MM.1S (cell line): Measurements from ENCODE around the gene GALNTL6.

ENCODE experiments used
- DNase-seq: peaks from one replicate; pipeline ENCODE4 v3.0.0-alpha.2; 2015
- H2AFZ ChIP-seq: fragments of 300-600 bp; sonication (generic); 2 replicates; pipeline ENCODE4 v1.6.0; 2016; ENCODE audit warnings: antibody characterized with exemption, low read length
- H3F3A ChIP-seq: fragments of 300-600 bp; sonication (generic); 2 replicates; pipeline ENCODE4 v1.6.1; 2016; ENCODE audit warnings: mild to moderate bottlenecking, antibody characterized with exemption, low read length, moderate library complexity, mixed read lengths; ENCODE audit not compliant: insufficient read depth
- H3K27ac ChIP-seq: fragments of 300-600 bp; sonication (generic); 2 replicates; pipeline ENCODE4 v1.5.1; 2016; ENCODE audit warnings: mild to moderate bottlenecking, low read length
- H3K27me3 ChIP-seq: fragments of 300-600 bp; sonication (generic); replicated peaks from 2 replicates; pipeline ENCODE4 v1.6.0; 2016; ENCODE audit warnings: low read length; ENCODE audit not compliant: insufficient read depth
- H3K36me3 ChIP-seq: fragments of 300-600 bp; sonication (generic); replicated peaks from 2 replicates; pipeline ENCODE4 v1.6.1; 2016; ENCODE audit warnings: mild to moderate bottlenecking, low read length, mixed read lengths; ENCODE audit not compliant: insufficient read depth
- H3K4me1 ChIP-seq: fragments of 300-600 bp; sonication (generic); 2 replicates; pipeline ENCODE4 v1.6.1; 2016; ENCODE audit warnings: low read length, mixed read lengths
- H3K4me2 ChIP-seq: fragments of 300-600 bp; sonication (generic); 2 replicates; pipeline ENCODE4 v1.6.0; 2016; ENCODE audit warnings: low read depth, low read length
- H3K4me3 ChIP-seq: fragments of 300-600 bp; sonication (generic); 2 replicates; pipeline ENCODE4 v1.5.1; 2016; ENCODE audit warnings: low read length, mixed read lengths
- H3K79me2 ChIP-seq: fragments of 300-600 bp; sonication (generic); 2 replicates; pipeline ENCODE4 v1.6.1; 2016; ENCODE audit warnings: mixed run types, low read length, mixed read lengths
- H3K9ac ChIP-seq: fragments of 300-600 bp; sonication (generic); 2 replicates; pipeline ENCODE4 v1.6.1; 2016; ENCODE audit warnings: low read length, mixed read lengths
- H3K9me2 ChIP-seq: fragments of 300-600 bp; sonication (generic); replicated peaks from 2 replicates; pipeline ENCODE4 v1.6.1; 2016; ENCODE audit warnings: mild to moderate bottlenecking, low read length, mixed read lengths; ENCODE audit not compliant: insufficient read depth
- H3K9me3 ChIP-seq: fragments of 300-600 bp; sonication (generic); replicated peaks from 2 replicates; pipeline ENCODE4 v1.6.1; 2016; ENCODE audit warnings: mild to moderate bottlenecking, low read length, mixed read lengths; ENCODE audit not compliant: insufficient read depth
- H4K20me1 ChIP-seq: fragments of 300-600 bp; sonication (generic); 2 replicates; pipeline ENCODE4 v1.6.1; 2016; ENCODE audit warnings: mild to moderate bottlenecking, low read length, moderate library complexity, mixed read lengths; ENCODE audit not compliant: insufficient read depth
- EZH2 ChIP-seq: fragments of 300-600 bp; sonication (generic); optimal IDR thresholded peaks from 2 replicates; pipeline ENCODE3; 2017; ENCODE audit warnings: low read depth, mild to moderate bottlenecking, antibody characterized with exemption, low read length, mixed read lengths
- EZH2phosphoT487 ChIP-seq: fragments of 300-600 bp; sonication (generic); IDR thresholded peaks from 2 replicates; pipeline ENCODE4 v1.6.1; 2018; ENCODE audit warnings: antibody characterized with exemption, low read length
- TF ChIP-seq, protein P1 (sequence below): fragments of 300-600 bp; sonication (generic); IDR thresholded peaks from 2 replicates; pipeline ENCODE4 v1.5.1; 2016; ENCODE audit warnings: antibody characterized with exemption, low read length, mixed read lengths

GALNTL6 gene

DNA sequence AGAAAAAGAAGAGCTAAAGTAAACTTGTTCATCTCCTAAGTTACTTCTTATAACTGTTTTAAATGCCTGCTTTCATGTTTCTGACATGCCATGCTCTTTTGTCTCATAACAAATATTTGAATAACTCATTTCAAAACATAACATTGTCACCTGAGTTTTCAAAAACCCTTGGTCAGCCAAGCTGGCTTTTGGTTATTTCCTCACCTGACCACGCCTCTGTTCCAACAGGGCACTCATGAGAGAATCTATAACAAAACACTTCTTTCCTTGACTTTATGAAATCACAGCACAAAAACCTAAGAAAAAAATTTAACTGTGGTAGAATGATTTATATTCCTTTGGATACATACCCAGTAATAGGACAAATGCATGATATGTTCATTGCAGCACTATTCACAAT lies 1182.5 kb downstream of the GALNTL6 start:
- H3F3A ChIP-seq: no peaks in the 10 kb centered on the region
- H3K4me2 ChIP-seq: no peak overlapping the region
- peaks cover 32% of the 10 kb centered on the region for H3K4me1 ChIP-seq
- TF ChIP-seq, protein P1, sequence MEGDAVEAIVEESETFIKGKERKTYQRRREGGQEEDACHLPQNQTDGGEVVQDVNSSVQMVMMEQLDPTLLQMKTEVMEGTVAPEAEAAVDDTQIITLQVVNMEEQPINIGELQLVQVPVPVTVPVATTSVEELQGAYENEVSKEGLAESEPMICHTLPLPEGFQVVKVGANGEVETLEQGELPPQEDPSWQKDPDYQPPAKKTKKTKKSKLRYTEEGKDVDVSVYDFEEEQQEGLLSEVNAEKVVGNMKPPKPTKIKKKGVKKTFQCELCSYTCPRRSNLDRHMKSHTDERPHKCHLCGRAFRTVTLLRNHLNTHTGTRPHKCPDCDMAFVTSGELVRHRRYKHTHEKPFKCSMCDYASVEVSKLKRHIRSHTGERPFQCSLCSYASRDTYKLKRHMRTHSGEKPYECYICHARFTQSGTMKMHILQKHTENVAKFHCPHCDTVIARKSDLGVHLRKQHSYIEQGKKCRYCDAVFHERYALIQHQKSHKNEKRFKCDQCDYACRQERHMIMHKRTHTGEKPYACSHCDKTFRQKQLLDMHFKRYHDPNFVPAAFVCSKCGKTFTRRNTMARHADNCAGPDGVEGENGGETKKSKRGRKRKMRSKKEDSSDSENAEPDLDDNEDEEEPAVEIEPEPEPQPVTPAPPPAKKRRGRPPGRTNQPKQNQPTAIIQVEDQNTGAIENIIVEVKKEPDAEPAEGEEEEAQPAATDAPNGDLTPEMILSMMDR: no peak
- TF ChIP-seq EZH2 (no peak), EZH2phosphoT487 (no peak)
- no peaks in the 10 kb centered on the region for H3K27me3 ChIP-seq
- H2AFZ ChIP-seq: no peak overlapping the region
- H3K27ac ChIP-seq: no peak overlapping the region
- no peaks in the 10 kb centered on the region for H3K9me2 ChIP-seq
- H3K36me3 ChIP-seq: no peaks in the 10 kb centered on the region
- H3K4me3 ChIP-seq: no peak overlapping the region
- H3K9me3 ChIP-seq: no peaks in the 10 kb centered on the region
- no peak overlapping the region for H3K9ac ChIP-seq
- no peak for DNase-seq
- H3K79me2 ChIP-seq: no peaks in the 10 kb centered on the region
- H4K20me1 ChIP-seq: no peaks in the 10 kb centered on the region

DNA sequence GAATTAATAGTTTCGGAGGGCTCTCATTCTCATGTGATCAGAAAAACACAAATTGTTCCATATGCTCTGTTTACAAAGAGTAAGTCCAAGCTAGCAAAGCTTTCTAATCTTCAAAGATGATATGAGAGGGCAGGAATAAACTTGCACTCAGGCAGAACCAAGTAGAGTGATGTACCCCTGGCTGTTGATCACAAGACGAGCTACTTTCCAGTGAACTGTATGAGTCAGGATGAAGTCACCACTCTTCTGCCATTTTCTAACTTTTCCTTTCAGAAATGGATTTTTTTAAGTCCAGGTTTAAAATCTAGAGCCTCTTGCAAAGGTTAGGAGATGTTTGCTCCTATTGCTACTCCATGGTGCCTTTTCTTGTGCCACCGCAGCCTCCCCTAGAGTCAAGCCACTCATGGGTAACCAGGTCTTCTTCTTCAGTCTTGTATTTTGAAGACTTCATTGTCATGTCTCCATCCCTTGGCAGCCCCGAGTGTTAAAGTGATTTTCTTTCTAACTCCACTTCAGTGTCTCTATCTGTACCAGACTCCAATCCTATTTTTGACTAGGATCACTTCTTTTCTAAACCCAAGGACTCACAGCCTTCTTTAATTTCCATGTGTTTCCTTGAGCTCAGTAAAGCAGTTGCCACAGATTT lies 1183.5 kb downstream of the GALNTL6 start:
- no peak overlapping the region for H3K9ac ChIP-seq
- H3K79me2 ChIP-seq: no peaks in the 10 kb centered on the region
- no peak overlapping the region for H3K4me3 ChIP-seq
- no peaks in the 10 kb centered on the region for H3F3A ChIP-seq
- no peaks in the 10 kb centered on the region for H3K36me3 ChIP-seq
- no peak overlapping the region for H3K4me2 ChIP-seq
- no peaks in the 10 kb centered on the region for H3K27me3 ChIP-seq
- H3K9me3 ChIP-seq: no peaks in the 10 kb centered on the region
- DNase-seq: no peak
- TF ChIP-seq, protein P1: no peak
- TF ChIP-seq EZH2phosphoT487: no peak
- H2AFZ ChIP-seq: no peak overlapping the region
- H3K27ac ChIP-seq: no peak overlapping the region
- H3K9me2 ChIP-seq: no peaks in the 10 kb centered on the region
- H4K20me1 ChIP-seq: no peaks in the 10 kb centered on the region
- H3K4me1 ChIP-seq: peaks cover 32% of the 10 kb centered on the region

DNA sequence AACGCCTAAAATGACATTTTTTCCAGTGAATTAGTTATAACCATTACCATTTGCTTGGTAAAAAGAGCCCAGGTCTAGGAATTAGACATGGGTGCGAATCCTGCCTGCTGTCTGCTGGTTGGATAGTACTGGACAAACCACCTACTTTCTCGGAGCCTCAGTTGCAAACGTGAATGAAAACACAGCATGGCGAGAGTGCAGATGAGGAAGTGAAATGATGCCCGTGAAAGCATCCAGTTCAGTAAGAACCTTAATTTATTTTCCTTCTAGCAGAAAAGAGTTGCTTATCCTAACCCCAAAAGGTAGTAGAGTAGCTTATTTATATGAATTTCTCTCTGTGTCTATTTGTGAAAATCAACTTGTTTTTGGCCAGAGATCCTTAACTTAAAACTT lies 1184.0 kb downstream of the GALNTL6 start:
- no peak overlapping the region for H3K4me3 ChIP-seq
- H3K27me3 ChIP-seq: no peaks in the 10 kb centered on the region

More for the DNA sequence above, 1184.0 kb downstream of the GALNTL6 start:
- Histone ChIP-seq H4K20me1 (no peaks in the 10 kb centered on the region), H3K9me3 (no peaks in the 10 kb centered on the region), H3K4me1 (peaks cover 32% of the 10 kb centered on the region), H3F3A (no peaks in the 10 kb centered on the region), H3K4me2 (no peak overlapping the region), H3K36me3 (no peaks in the 10 kb centered on the region), H3K9me2 (no peaks in the 10 kb centered on the region), H3K79me2 (no peaks in the 10 kb centered on the region), H2AFZ (no peak overlapping the region), H3K27ac (no peak overlapping the region), H3K9ac (no peak overlapping the region)
- no peak for DNase-seq
- TF ChIP-seq EZH2 (no peak), EZH2phosphoT487 (no peak)
- TF ChIP-seq, protein P1: no peak
